Body of pancreas (tissue), 4 donors: Measurements from ENCODE around the gene SCN9A.

Experiments used
- CTCF ChIP-seq, 7 experiments: fragments of 450-650 bp in 4 of 7; fragments of 200-600 bp in 3 of 7; sonication (generic) in 3 of 7; IDR thresholded peaks; one replicate each; pipeline ENCODE4 v1.5.1; 2016 to 2019; ENCODE audit warnings: antibody characterized with exemption in 7 of 7
- POLR2A ChIP-seq, 3 donors: fragments of 450-650 bp; IDR thresholded peaks; one replicate each; pipeline ENCODE4 v1.6.1; 2016; ENCODE audit warnings: antibody characterized with exemption in 3 of 3, mild to moderate bottlenecking in 2 of 3

GRCh38 chr2:166304656-166305055, 71.1 kb downstream of the SCN9A start:
- TF ChIP-seq CTCF (IDR thresholded peaks at IDR 0.05): no peak
- TF ChIP-seq POLR2A (IDR thresholded peaks at IDR 0.05): no peak
